Activated T-helper 1 cell treated with anti-CD3 and anti-CD28 coated beads, Interleukin-12 subunit alpha, Interleukin-12 subunit beta, Interleukin-2, Interleukin-4 antibody, amounts not matched to agents 30 ng/mL and 10 ng/mL and 1 ng/mL, durations not matched to agents 14 hours and 24 hours and 36 hours (primary cell): ENCODE data around the gene SCGB1D1. TPM values are rescaled to one million over a fixed set of nuclear protein-coding genes. Genes with fewer than 3 reads are reported as not detected.

Experiments used
- total RNA-seq: library from RNA; stranded (reverse); gene quantifications from 2 replicates; pipeline ENCODE4 v1.2.3, GENCODE V29; 2022

The SCGB1D1 gene
- total RNA-seq, 1 donor from 2014 or later: not detected

Other genes starting within 250 kb of the SCGB1D1 start
- 0.29 TPM in 1 of 2 replicates, not detected in the other for gene BEST1, start 239.9 kb upstream of the SCGB1D1 start, total RNA-seq
- 566 and 580 TPM in 2 replicates for gene FTH1, start 222.6 kb upstream of the SCGB1D1 start, total RNA-seq
- gene INCENP, start 66.2 kb upstream of the SCGB1D1 start, total RNA-seq: 94.3 and 98.1 TPM in 2 replicates
- gene SCGB2A1, start 18.5 kb downstream of the SCGB1D1 start, total RNA-seq: not detected in 2 replicates
- gene SCGB1D2, start 52.0 kb downstream of the SCGB1D1 start, total RNA-seq: not detected in 2 replicates
- gene SCGB2A2, start 79.9 kb downstream of the SCGB1D1 start, total RNA-seq: not detected in 2 replicates
- gene SCGB1D4, start 108.9 kb downstream of the SCGB1D1 start, total RNA-seq: not detected in 2 replicates
- 4.8 and 5.7 TPM in 2 replicates for gene ASRGL1, start 147.2 kb downstream of the SCGB1D1 start, total RNA-seq
- gene SCGB1A1, start 228.8 kb downstream of the SCGB1D1 start, total RNA-seq: not detected in 2 replicates